ENCODE data around the gene AP1G1.

Gene AP1G1

DNA sequence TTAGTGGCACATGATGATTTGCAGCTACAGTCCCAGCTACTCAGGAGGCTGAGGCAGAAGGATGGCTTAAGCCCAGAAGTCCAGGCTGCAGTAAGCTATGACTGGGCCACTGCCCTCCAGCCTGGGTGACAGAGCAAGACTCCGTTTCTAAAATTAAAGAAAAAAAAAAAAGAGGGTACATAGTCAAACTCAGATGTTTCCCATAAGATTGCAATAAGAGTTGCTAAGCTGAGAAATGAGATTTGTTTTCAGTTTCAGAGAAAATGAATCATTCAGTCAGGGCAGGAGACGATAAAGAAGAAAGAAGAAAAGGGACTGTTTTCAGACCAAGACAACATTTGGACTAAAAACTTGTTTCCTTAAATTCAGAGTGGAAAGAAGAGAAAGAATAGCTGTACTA is 54.0 kb downstream of the AP1G1 start:
- DNase-seq (ENCODE audit: low read depth in 2 of 2) = no peak

DNA sequence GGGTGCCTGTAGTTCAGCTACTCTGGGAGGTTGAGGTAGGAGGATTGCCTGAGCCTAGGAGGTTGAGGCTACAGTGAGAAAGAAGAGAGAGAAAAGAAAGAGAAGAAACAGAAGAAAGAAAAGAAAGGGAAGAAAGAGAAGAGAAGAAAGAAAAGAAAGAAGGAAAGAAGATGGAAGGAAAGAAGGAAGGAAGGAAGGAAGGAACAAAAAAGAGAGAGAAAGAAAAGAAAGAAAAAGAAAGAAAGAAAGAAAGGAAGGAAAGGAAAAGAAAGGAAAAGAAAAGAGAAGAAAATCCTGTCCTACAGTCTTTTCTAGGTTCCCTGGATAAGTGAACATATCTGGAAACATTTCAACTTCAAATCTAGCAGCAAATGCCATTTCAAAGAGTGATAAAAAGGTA is 54.5 kb downstream of the AP1G1 start:
- no peak for DNase-seq (ENCODE audit: low read depth in 2 of 2)

DNA sequence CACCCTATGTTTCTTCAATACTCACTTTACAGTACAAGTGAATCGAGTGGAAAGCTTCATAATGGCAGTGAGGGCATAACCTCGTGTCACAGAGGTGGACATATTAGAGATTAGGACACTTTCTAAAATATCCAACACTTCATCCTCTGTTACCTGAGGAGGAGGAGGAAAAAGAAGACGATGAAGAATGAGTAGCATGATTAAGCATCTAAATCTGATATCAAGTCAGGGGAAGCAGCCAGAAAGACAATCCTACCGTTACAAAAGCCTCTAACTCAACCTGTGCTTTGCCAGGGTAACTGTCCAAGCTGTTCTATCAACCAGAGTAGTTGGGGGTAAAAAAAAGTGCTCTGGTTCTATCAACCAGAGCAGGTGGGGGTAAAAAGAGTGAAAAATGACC is 60.4 kb downstream of the AP1G1 start:
- DNase-seq (ENCODE audit: low read depth in 2 of 2) = no peak

DNA sequence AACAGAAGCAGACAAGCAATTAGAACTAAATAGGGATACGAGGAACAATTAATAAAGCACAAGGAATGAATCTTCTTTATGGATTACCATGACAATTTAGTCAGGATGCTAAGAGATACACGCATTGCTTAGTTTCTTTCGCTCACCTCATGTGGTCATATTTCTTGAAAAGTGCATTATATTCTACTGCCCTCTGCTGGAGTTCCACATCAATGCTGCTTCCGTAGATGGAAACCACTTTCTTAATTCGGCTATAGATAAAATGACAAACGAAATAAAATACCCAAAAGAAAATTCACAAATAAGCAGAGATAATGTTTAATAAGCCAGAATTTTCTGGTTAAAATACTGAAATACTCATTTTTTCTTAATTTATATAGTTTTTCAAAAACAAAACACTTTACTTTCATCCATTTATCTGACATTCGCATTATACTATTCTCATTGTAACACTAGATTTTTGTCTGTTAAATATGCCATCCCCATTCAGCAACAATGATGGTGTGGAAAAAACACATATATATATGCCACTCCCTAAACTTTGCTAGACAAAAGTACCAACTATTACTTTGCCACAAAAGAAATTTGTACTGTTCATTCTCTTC is 62.1 kb downstream of the AP1G1 start:
- no peak for DNase-seq (ENCODE audit: low read depth in 2 of 2)

- DNase-seq (ENCODE audit: low read depth in 2 of 2) = no peak
These were observed 69.8 kb downstream of the AP1G1 start for GRCh38 chr16:71738855-71739254.

DNA sequence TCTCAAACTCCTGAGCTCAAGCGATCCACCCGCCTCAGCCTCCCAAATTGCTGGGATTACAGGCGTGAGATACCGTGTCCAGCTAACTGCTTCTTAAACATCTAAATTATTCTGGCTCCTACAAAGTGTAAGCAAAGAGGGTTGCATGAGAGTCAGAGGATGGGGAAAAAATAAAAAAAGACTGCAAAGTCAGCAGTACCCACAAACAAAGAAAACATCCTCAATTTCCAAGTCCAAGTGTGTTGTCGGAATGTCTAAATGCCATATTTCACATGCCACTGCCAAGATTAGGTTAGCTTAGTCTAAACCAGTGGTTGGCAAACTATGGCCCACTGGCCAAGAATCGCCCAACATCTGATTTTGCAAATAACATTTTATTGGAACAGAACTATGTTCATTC is 71.1 kb downstream of the AP1G1 start:
- DNase-seq (ENCODE audit: low read depth in 2 of 2) = no peak

DNA sequence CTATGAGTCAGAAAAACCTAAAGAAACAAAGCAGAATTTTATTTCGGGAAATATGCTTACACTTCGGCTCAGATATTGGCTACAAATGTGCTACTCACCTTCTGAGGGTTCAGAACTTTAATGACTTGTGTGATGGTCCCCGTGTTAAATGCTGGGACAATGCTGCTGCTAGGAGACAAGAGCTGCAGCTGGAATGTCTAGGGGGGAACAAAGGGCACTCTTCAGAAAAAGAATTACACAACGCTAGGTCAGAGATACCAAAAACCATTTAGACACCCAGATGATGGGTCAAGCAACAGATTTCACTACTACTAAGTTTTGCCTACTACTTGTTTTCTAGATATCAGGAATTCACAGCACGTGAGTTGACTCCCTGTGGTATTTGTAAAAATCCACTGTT is 74.1 kb downstream of the AP1G1 start:
- no peak for DNase-seq (ENCODE audit: low read depth in 2 of 2)

DNA sequence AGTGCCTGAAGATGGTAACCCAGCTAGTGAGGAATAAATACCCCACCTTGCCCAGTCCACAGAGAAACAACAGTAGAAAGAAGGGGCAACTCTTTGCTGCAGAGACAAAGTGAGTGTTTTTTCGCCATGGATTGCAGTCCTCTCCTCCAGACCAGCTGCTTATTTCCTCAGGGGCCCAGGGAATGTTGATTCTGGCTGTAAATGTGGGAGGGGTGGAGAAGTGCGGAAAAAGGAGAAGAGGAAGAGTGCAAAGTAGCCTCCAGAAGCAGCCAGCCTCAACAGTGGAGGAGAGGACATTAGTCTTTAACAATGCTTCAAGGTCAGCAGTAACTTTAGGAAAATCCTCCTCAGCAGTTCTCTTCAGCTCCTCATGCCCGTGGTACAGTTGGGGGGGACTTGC is 76.0 kb downstream of the AP1G1 start:
- no peak for DNase-seq (ENCODE audit: low read depth in 2 of 2)

DNA sequence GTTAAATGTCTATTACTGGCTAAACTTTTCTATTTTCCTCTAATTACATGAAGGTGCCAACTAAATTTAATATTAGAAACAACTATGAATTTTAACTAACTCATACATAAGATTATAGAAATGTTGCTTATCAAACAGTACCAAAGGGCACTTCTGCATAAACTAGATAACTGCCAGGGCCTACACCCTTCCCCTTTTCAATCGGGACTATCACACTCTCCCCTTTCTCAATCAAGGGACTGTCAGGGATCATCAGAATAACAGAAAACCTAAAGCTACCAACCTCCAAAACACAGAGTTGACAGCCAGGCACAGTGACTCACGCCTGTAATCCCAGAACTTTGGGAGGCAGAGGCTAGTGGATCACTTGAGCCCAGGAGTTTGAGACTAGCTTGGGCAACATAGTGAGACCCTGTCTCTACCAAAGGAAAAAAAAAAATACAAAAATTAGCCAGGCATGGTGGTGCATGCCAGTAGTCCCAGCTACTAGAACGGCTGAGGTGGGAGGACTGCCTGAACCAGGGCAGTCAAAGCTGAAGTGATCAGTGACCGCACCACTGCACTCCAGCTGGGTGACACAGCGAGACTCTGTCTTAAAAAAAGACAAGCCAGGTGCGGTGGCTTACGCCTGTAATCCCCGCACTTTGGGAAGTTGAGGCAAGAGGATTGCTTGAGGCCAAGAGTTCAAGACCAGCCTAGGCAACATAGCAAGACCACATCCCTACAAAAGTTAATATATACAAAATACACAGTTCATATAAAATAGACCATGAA is 80.9 kb downstream of the AP1G1 start:
- DNase-seq (ENCODE audit: low read depth in 2 of 2) = no peak

- no peak for DNase-seq (ENCODE audit: low read depth in 2 of 2)
These were observed 81.9 kb downstream of the AP1G1 start for GRCh38 chr16:71726476-71727315.

DNA sequence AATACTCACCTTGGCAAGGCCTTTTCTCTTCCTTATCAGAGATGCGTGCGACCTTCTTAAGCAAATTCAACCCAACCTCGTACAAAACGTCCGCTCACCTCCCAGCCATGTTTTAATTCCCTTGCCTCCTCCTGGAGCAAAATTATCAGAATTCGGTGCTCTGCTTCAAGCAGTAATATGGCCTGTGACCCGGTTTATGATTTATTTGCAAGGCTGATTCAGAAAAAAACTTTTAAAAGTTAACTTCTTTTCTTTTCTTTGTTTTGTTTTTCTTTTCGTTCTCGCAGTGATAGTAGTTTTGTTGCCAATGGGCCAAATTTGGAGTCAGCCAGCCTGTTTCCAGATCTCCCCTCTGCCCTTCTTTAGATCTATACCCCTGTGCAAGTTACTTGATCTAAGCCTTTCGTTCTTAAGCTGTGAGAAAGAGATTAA is 84.3 kb downstream of the AP1G1 start, which contains the start of gene PHLPP2:
PHLPP2 (minus strand) TSS at position 382 of the 432 bp plus-strand sequence. CDS start 9,906 bp downstream, outside the sequence.
- no peak for DNase-seq (ENCODE audit: low read depth in 2 of 2)

DNA sequence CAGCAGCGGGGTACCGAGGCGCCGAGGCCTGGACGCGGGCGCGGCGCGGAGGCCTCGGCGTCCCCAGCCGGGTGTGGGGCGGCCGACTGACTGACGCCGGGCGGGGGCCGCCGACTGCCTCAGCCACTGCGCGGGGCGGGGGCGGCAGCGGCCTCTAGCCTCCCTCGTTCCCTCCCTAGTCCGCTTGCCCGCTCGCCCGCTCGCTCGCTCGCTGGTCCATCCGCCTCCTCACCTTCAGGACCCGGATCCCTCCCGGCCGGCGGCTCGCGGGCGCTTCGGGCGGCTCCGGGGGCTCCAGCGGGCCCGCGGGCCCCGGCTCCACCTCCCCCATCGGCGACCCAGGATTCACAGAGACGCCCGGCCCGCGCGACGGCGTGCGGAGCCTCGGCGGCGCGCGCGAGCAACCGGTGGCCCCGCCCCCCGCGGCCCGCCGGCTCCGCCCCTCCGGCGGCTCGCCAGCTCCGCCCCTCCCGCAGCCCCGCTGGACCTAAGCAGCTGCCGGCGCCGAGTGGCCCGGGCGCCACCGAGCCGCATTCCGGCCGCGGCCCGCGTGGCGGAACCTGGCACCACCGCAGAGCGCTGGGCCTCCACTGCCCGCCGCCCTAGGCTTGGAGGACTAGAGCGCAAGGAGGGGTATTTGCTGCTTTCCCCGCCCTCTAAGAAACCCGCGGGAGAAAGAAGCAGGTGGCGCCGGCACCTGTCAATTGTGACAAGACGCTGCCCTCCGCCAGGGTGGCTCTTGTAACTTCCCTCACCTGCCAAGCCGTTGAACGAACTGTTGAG is 84.9 kb downstream of the AP1G1 start:
- DNase-seq (ENCODE audit: low read depth in 2 of 2) = peak; percentile 50 to 70

- DNase-seq (ENCODE audit: low read depth in 2 of 2) = peak; percentile 20 to 27
These were observed 85.7 kb downstream of the AP1G1 start for GRCh38 chr16:71722801-71723536.

- DNase-seq (ENCODE audit: low read depth in 2 of 2) = no peak
These were observed 87.4 kb downstream of the AP1G1 start for GRCh38 chr16:71721066-71721740.

DNA sequence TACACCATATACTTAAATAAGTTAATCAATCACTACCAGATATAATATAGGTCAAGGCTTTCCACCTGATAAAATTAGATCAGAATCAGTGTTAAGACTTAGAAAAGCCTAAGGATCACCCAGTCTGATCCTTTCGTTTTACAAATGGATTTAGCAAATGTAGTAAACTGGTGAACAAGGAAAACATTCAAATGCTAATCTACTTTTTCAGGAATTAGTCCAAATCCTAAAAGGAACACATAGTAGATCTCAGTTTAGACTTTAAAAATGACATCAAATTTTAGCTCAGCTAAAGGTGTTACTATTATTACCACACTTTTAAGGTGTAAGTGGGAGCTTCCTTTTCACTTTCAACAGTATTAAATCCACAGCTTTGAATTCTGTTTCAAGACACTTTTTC is 96.1 kb downstream of the AP1G1 start:
- no peak for DNase-seq (ENCODE audit: low read depth in 2 of 2)

GRCh38 chr16:71711789-71712188 is 96.8 kb downstream of the AP1G1 start:
- no peak for DNase-seq (ENCODE audit: low read depth in 2 of 2)

- no peak for DNase-seq (ENCODE audit: low read depth in 2 of 2)
These were observed 99.3 kb downstream of the AP1G1 start for GRCh38 chr16:71709229-71709781.

DNA sequence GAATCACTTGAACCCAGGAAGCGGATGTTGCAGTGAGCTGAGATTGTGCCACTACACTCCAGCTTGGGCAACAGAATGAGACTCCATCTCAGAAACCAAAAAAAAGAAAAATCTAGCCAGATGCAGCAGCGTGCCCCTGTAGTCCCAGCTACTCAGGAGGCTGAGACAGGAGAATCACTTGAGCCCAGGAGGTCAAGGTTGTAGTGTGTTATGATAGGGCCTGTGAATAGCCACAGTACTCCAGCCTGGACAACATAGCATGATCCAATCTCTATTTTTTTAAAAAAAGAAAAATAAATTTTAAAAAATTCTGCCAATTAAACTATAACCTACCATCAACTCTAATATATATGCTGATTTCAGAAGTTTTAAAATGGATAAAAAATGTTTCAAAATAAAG is 99.9 kb downstream of the AP1G1 start:
- no peak for DNase-seq (ENCODE audit: low read depth in 2 of 2)

GRCh38 chr16:71707199-71707598 is 101.4 kb downstream of the AP1G1 start:
- no peak for DNase-seq (ENCODE audit: low read depth in 2 of 2)

DNA sequence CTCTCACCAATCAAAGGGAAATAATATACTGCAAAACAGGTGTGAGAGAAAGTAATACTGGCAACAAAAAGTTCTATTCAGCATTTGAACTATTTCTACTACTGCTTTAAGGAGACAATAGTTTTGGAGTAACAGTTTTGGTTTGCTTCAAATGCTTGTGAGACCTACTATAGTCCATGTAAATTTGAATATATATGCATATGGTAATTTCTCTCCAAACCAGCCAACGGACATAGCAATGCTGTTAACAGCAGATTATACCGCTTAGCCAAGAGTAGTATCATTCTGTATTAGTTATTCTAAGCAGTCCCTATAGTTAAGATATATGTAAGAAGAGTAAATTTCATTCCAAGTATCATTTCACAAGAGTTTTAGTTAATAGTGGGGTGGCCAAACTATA is 102.6 kb downstream of the AP1G1 start:
- DNase-seq (ENCODE audit: low read depth in 2 of 2) = no peak

Measured in stimulated activated CD8-positive, alpha-beta memory T cell treated with anti-CD3 and anti-CD28 coated beads, Interleukin-15, amount 100 ng/mL, for 4 hours (primary cell).